Measurements from ENCODE around the gene RAB31.

DNA sequence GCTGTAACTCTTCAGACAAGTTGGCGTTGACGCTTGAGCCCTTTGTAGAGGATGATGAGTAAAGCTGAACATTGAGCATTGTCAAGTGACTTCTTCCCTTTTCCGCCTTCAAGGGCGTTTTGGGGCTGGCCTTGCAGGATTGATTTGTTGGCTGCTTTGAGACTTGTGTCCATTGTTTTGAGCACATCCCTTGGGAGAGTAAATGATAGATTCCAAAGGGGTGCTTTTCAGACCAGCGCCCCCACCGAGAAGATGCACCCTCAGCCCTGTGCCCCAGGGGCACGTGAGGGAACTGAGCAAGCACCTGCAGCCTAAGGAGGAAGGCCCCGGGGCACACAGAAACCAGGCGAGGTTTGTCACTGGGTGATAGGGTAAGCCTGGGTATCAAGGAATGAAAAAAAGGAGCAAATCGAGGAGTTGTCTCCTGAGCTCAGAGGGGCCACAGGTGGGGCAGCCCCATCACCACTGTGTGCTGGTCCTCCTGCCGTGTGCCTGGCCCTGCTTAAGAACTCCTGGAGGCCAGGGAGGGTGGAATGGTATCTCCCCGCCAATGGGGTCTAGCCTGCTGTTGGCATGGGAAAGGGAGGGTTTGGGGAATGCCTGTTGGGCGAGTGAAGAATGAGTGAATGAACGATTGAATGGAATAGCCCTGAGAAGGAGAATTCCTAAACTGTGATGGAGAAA, 64.0 kb downstream of the RAB31 start:
- no peak for TF ChIP-seq POLR2A (IDR thresholded peaks at IDR 0.05)
- TF ChIP-seq, protein P1, sequence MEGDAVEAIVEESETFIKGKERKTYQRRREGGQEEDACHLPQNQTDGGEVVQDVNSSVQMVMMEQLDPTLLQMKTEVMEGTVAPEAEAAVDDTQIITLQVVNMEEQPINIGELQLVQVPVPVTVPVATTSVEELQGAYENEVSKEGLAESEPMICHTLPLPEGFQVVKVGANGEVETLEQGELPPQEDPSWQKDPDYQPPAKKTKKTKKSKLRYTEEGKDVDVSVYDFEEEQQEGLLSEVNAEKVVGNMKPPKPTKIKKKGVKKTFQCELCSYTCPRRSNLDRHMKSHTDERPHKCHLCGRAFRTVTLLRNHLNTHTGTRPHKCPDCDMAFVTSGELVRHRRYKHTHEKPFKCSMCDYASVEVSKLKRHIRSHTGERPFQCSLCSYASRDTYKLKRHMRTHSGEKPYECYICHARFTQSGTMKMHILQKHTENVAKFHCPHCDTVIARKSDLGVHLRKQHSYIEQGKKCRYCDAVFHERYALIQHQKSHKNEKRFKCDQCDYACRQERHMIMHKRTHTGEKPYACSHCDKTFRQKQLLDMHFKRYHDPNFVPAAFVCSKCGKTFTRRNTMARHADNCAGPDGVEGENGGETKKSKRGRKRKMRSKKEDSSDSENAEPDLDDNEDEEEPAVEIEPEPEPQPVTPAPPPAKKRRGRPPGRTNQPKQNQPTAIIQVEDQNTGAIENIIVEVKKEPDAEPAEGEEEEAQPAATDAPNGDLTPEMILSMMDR (IDR thresholded peaks at IDR 0.05) = no peak

All from uterus (tissue), 2 donors.